Mucosa of descending colon (tissue), 3 donors: Measurements from ENCODE around the gene MAML3. TPM values are rescaled to one million over a fixed set of nuclear protein-coding genes. Genes with fewer than 3 reads are reported as not detected.

Experiments
- ATAC-seq: fragments of 200-7000 bp; cut with Tn5 transposase; one replicate; pipeline ENCODE4 v1.9.1; 2020; ENCODE audit warnings: mild to moderate bottlenecking, moderate library complexity
- DNase-seq, 3 donors: peaks; one replicate each; pipeline ENCODE4 v3.0.0-alpha.2; 2020
- H3K36me3 ChIP-seq: fragments of 200-600 bp; one replicate; pipeline ENCODE4 v1.8.0; 2021; ENCODE audit warnings: low read depth, mild to moderate bottlenecking
- H3K4me1 ChIP-seq: fragments of 200-600 bp; one replicate; pipeline ENCODE4 v1.8.0; 2021; ENCODE audit warnings: low read depth, mild to moderate bottlenecking
- H3K4me3 ChIP-seq: fragments of 200-600 bp; one replicate; pipeline ENCODE4 v1.8.0; 2021; ENCODE audit warnings: mild to moderate bottlenecking
- H3K9me3 ChIP-seq: fragments of 200-600 bp; one replicate; pipeline ENCODE4 v1.8.0; 2021; ENCODE audit warnings: mild to moderate bottlenecking
- intact Hi-C, 2 donors: fragments of 100-400 bp; cut with DNase I in 1 of 2; cut with micrococcal nuclease in 1 of 2; formaldehyde crosslinking; loops; one replicate each; pipeline versions ENCODE4 v1.11.0 to v1.11.1; 2022; cut with DNase I, micrococcal nuclease
- total RNA-seq, 3 donors: library from RNA; stranded (reverse); fragmentation: NEBNext Ultra II Directional in 2 of 3; extraction: Animal tissue kit (Norgen Biotek cat#: 25700) in 2 of 3; gene quantifications; one replicate each; pipeline versions ENCODE4 v1.2.1 to v1.2.4, GENCODE V29; 2021 to 2023
- TF ChIP-seq, protein P1 (sequence below): fragments of 200-600 bp; IDR thresholded peaks from one replicate; pipeline ENCODE4 v1.8.0; 2022; ENCODE audit warnings: antibody characterized with exemption, mild to moderate bottlenecking
- donor health status: DM: no; HTN: no; CAD: no; lungs with moderate emphysema.
- donor health status: DM: no; HTN: no; CAD: no.
- donor health status: DM: no; HTN: yes; CAD: no.

Gene MAML3
- total RNA-seq, 3 donors from 2014 or later: 10.4 to 23.5 (median 14.8) TPM

DNA sequence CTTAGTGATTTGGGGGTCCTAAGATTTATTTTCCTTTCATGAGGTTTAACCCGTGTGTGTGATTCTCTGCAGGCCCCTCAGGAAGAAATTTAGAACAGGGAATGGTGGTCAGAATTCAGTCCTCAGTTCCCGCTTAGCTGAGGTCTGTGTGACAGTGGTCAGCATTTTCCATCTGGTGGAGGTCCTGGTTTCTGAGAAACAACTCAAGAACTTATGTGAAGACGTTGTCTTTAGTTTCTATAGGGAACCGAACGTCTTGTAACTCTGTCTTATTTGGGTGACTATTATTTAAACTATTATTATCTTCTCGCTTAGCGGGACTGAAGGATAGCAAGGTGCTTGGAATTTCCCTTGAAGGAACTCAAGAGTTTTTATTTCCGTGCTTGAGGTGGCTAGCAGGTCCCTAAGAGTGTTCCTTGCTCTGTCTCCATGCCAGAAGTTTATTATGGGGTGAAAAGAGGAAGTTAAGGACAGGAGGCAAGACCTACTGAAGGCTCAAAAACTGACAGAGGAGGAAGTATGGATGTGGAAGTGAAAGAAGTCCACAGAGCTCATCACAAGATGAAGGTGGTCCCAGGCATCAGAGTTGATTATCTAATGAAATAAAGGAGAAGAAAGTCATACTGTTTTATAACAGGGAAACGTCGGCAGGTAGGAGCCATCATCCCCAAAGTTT lies 479.0 kb downstream of the MAML3 start:
- H3K4me3 ChIP-seq: no peak overlapping the region
- H3K36me3 ChIP-seq: no peaks in the 10 kb centered on the region
- no peaks in the 10 kb centered on the region for H3K9me3 ChIP-seq
- intact Hi-C loops: no loop called here
- H3K4me1 ChIP-seq: no peaks in the 10 kb centered on the region
- TF ChIP-seq, protein P1, sequence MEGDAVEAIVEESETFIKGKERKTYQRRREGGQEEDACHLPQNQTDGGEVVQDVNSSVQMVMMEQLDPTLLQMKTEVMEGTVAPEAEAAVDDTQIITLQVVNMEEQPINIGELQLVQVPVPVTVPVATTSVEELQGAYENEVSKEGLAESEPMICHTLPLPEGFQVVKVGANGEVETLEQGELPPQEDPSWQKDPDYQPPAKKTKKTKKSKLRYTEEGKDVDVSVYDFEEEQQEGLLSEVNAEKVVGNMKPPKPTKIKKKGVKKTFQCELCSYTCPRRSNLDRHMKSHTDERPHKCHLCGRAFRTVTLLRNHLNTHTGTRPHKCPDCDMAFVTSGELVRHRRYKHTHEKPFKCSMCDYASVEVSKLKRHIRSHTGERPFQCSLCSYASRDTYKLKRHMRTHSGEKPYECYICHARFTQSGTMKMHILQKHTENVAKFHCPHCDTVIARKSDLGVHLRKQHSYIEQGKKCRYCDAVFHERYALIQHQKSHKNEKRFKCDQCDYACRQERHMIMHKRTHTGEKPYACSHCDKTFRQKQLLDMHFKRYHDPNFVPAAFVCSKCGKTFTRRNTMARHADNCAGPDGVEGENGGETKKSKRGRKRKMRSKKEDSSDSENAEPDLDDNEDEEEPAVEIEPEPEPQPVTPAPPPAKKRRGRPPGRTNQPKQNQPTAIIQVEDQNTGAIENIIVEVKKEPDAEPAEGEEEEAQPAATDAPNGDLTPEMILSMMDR: no peak
- peak; percentile 64 for ATAC-seq
- no peak for DNase-seq

GRCh38 chr4:139672732-139673131 lies 481.3 kb downstream of the MAML3 start:
- TF ChIP-seq, protein P1: no peak
- DNase-seq (no peak), ATAC-seq (no peak)
- Histone ChIP-seq H3K9me3 (no peaks in the 10 kb centered on the region), H3K36me3 (no peaks in the 10 kb centered on the region), H3K4me1 (peaks cover 5% of the 10 kb centered on the region), H3K4me3 (no peak overlapping the region)
- intact Hi-C loops: no loop called here

DNA sequence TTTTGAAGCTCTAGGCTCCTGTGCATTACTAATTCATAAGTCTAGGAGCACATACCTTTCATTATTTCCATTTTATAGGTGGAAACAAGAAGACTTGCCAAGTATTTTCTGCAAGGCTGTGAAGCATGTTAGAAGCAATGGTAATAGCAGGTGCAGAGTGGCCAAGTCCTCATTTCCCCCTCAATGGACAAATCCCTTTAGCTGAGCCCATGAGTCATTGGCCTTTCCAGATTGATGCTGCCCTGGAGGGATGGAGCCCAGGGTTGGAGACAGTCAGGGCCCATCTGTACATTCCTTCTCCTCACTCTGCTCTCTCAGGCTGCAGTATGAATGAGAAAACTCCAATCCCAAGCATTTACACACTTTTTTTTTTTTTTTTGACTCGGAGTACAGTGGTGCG lies 481.8 kb downstream of the MAML3 start:
- H3K4me3 ChIP-seq: no peak overlapping the region
- H3K4me1 ChIP-seq: peaks cover 9% of the 10 kb centered on the region
- no peaks in the 10 kb centered on the region for H3K36me3 ChIP-seq
- intact Hi-C loops: no loop called here
- TF ChIP-seq, protein P1: no peak
- DNase-seq (no peak), ATAC-seq (no peak)
- H3K9me3 ChIP-seq: no peaks in the 10 kb centered on the region

- ATAC-seq (no peak), DNase-seq (no peak)
- Histone ChIP-seq H3K4me3 (no peak overlapping the region), H3K9me3 (no peaks in the 10 kb centered on the region), H3K4me1 (peaks cover 9% of the 10 kb centered on the region), H3K36me3 (no peaks in the 10 kb centered on the region)
- TF ChIP-seq, protein P1: no peak
- intact Hi-C loops: no loop called here
These were observed 483.2 kb downstream of the MAML3 start for GRCh38 chr4:139670775-139671174.

DNA sequence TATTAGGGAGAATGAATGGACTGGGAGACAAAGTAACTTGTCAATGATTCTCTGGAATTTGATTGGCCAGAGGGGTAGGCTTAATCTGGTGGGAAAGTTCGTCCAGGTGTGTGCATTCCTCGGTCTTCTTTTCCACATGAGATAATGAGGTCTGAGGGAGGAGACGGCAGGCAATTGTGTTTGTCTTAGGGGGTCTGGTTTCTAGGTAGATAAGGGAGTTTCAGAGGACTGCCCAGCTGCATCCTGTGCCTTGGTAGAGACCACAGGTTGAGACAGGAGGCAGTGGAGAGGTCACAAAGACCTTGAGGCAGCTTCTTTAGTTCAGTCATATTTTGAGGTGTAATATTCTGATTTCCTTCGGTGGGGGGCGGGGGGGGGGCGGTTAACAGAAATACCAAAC lies 484.1 kb downstream of the MAML3 start:
- Histone ChIP-seq H3K4me1 (peaks cover 12% of the 10 kb centered on the region), H3K4me3 (no peak overlapping the region), H3K36me3 (no peaks in the 10 kb centered on the region), H3K9me3 (no peaks in the 10 kb centered on the region)
- TF ChIP-seq, protein P1: no peak
- DNase-seq (no peak), ATAC-seq (no peak)
- intact Hi-C loops: no loop called here

GRCh38 chr4:139669335-139669734 lies 484.6 kb downstream of the MAML3 start:
- intact Hi-C loops: no loop called here
- DNase-seq (no peak), ATAC-seq (no peak)
- H3K36me3 ChIP-seq: no peaks in the 10 kb centered on the region
- H3K4me1 ChIP-seq: peaks cover 18% of the 10 kb centered on the region
- TF ChIP-seq, protein P1: no peak
- H3K9me3 ChIP-seq: no peaks in the 10 kb centered on the region
- no peak overlapping the region for H3K4me3 ChIP-seq
